ENCODE measurements around the gene EFCAB9.

GRCh38 chr5:172156541-172156994, 37.4 kb upstream of the EFCAB9 start:
- TF ChIP-seq CTCF (IDR thresholded peaks at IDR 0.05; ENCODE audit: low read length) (no peak), EZH2phosphoT487 (IDR thresholded peaks at IDR 0.05; ENCODE audit: low read length) (no peak)

Data from MM.1S (cell line).